LHCN-M2 (cell line): ENCODE measurements around the gene APOC1. TPM values are rescaled to one million over a fixed set of nuclear protein-coding genes. Genes with fewer than 3 reads are reported as not detected.
"Not testable (repeated sequence)": the region's sequence is repeated elsewhere in the genome, so short reads cannot be mapped to it uniquely, and the experiment has no call there.

ENCODE experiments used
- DNase-seq: peaks from one replicate; pipeline ENCODE4 v3.0.0-alpha.2; 2012; ENCODE audit warnings: low read depth
- total RNA-seq: library from RNA; depleted of rRNA; stranded (reverse); fragments of >200 nt; gene quantifications from 2 replicates; pipeline ENCODE4 v1.2.3, GENCODE V29; 2014

APOC1 gene
- total RNA-seq, 1 experiment from 2014 or later = 5.1 TPM

DNA sequence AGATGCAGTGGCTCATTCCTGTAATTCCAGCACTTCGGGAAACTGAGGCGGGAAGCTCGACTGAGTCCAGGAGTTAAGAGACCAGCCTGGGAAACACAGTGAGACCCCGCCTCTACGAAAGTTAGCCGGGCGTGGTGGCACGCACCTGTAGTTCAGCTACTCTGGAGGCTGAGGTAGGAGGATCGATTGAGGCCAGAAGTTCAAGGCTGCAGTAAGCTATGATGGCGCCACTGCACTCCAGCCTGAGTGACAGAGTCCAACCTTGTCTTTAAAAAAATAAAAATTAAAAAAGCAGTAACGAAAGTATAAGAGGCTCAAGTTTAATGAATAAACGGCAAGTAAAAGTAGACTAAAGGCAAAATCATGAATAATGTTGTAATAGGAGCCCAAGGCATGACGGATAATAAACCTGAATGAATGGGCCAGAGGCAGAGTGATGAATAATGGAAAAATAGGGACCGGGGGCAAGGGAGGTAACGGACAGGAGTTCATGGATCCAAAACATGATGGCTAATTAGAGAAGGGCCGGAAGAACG, 24.5 kb upstream of the APOC1 start:
- no peak for DNase-seq

DNA sequence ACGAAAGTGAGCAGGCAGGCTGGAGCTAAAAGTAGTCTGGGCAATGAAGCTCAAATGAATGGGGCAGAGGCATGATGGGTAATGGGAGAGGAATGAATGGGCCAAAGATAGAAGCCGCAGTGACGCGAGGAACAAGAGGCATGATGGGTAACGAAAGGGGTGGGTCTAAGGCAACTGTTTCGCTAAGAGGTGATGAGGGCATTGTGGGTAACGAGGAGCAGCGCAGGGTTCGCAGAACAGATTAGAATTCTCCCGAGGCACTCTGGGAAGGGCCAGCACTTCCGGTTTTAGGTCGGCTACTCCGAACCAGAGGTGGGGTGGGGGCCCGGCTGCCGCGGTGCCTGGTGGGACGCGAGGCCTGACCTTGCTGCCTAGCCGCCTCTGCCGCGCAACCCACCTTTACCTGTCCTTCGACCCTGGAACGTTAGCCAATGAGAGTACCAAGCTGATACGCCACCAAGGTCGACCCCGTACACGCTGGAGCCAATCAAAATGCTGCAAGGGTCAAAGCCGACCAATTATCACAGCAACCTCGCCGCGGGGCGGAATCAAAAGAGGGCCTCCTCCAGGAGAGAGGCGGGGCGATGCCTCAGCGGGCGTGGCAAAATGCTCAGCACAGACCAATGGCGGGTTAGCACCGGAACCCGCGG, 23.9 kb upstream of the APOC1 start:
- DNase-seq = peak; percentile 100

DNA sequence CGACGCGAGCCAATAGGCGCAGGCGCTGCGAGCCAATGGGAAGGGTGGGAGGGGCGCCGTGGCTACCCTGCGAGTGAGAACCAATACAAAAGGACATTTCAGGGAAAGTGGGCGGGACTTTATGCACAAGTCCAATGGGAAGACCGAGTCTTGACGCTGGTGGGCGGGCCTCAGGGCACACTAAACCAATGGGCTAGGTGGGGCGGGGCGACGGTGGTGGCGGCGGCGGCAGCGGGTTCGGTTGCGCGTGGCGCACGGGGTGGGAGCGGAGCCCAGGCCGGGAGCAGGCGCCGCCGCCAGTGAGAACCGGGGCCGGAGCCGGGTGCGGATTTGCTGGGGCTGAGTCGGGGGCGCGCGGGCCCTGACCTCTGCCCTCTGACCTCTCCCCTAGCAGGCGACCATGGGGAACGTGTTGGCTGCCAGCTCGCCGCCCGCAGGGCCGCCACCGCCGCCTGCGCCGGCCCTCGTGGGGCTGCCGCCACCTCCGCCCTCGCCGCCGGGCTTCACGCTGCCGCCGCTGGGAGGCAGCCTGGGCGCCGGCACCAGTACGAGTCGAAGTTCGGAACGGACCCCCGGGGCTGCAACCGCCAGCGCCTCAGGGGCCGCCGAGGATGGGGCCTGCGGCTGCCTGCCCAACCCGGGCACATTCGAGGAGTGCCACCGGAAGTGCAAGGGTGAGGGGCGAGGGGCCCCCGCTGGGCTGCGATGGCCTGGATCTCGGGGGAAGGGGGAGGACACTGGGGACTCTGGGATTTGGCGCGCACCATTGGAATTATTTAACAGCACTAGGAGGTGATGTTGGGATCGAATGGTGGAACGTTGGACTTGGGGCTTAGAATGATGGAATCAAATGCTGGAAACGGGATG, 23.2 kb upstream of the APOC1 start, which contains the start of gene TOMM40:
TSS of gene TOMM40 (plus strand) at position 239 of the 867 bp plus-strand sequence. CDS start at position 401, 162 bp downstream.
- DNase-seq = peak; percentile 100

DNA sequence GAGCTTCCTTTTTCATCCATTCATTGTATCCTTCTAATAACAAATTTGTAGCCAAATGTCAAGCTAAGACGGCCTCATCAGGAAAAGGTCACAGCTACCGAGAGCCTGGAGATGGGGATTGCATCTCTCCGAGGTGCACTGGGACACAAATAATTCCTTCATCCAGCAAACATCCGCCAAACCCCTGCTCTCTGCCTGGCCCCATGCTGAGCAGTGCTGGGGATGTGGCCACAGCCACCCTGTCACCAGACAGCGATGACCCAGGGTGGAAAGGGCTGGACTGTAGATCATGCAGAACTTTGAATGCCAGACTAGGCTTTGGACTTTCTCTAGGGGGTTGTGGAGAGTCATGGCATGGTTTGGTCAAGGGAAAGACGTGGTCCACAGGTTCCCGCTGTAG, 21.5 kb upstream of the APOC1 start:
- no peak for DNase-seq

DNA sequence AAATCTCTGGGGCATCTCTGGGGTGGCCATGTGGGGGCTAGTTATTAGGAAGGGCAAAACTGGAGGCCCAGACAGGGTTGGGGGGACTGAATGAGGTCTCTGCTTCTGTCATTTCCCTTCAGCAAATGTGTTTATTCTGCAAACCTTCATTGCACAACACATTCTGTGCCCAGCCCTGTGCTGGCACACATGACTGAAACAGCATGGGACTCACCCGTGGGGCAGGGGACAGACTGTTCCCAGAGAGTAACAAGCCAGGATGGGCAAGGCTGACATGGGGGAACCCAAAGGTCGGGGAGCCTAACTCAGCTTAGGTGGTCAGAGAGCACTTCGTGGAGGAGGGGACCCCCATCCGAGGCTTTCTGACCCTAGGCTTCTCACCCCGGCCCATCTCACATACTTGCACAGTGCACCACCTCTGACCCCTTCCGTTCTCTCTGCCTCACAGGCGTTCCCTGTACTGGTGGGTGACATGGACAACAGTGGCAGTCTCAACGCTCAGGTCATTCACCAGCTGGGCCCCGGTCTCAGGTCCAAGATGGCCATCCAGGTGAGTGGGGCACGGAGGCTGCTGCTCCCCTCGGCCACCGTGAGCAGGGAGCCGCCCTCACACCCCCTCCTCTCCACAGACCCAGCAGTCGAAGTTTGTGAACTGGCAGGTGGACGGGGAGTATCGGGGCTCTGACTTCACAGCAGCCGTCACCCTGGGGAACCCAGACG, 20.9 kb upstream of the APOC1 start:
- DNase-seq = no peak

DNA sequence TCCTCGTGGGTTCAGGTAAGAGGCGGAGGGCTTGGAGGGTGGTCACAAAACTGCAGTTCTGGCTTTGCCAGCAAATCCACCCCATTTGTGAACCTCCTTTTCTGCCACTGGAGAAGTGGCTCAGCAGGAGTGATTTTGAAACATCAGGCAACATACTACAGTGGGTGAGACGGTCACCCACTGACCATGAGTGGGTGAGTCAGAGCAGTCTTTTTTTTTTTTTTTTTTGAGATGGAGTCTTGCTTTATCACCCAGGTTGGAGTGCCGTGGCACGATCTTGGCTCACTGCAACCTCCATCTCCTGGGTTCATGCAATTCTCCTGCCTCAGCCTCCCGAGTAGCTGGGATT, 20.4 kb upstream of the APOC1 start:
- DNase-seq = no peak

DNA sequence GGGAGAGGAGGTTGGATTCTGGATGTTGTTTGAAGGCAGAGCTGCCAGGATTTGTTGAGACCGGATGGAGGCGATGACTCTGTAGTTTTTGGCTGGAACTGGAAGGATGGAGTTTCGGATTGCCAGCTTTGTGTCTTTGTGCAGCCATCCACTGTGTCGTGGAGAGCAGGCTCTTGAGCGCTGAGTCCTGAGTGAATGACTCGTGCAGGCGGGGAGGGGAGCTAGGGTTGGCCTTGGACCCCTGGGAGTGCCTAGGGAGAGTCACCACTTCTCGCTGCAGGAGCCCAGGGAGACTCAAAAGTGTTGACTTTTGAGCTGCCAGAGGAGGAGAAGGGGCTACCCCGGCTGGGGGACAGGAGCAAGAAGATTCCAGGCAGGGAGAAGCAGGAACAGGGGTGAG, 19.5 kb upstream of the APOC1 start:
- DNase-seq = no peak

DNA sequence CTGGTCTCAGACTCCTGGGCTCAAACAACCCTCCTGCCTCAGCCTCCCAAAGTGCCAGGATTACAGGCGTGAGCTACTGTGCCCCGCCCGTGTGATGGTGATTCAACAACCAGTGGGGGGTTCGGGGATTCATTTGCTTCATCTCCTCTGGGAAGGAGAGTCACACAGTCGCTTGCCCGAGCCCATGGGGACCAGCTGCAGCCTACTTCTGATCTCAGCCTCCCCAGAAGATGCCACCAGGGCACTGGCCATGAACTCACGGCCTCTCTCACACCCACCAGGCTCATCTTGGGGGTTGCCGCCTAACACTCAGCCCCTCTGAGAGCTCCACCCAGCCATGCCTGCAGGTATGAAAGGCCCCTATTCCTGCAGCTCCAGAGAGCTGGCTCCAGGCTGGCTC, 16.6 kb upstream of the APOC1 start:
- DNase-seq = no peak

DNA sequence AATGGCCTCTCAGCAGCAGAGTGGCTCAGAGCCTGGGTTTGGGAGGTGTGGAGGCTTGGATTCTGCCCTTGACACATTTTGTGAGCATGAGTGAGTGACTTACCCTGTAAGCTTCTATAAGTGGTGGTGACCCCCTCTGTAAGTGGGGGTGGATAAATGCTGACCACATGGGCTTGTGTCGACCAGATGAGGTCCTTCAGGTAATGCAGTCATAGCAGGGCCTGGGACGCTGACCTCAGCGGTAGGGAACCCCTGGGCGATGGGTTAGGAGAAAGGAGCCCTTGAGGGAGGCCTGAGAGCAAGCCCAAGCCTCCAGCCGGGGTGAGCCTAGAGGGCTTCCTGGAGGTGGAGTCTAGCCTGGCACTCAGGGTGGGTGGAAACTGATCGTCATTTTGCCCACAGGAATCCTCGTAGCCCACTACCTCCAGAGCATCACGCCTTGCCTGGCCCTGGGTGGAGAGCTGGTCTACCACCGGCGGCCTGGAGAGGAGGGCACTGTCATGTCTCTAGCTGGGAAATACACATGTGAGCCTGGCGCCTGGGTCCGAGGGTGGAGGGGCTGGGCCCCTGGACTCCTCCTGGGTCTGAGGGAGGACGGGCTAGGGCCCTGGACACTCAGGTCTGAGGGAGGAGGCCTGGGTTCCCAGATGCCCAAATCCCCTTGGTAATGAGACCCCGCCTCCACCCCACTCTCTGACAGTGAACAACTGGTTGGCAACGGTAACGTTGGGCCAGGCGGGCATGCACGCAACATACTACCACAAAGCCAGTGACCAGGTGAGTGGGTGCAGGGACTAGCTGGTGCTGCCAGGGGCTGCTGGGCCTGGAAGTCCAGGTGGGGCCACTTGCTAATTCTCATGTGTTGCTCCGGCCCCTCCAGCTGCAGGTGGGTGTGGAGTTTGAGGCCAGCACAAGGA, 13.8 kb upstream of the APOC1 start:
- DNase-seq = no peak

DNA sequence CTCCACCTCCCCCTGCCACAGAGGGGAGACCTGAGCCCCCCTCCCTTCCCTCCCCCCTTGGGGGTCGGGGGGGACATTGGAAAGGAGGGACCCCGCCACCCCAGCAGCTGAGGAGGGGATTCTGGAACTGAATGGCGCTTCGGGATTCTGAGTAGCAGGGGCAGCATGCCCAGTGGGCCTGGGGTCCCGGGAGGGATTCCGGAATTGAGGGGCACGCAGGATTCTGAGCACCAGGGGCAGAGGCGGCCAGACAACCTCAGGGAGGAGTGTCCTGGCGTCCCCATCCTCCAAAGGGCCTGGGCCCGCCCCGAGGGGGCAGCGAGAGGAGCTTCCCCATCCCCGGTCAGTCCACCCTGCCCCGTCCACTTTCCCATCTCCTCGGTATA, 11.2 kb upstream of the APOC1 start:
- DNase-seq = no peak

DNA sequence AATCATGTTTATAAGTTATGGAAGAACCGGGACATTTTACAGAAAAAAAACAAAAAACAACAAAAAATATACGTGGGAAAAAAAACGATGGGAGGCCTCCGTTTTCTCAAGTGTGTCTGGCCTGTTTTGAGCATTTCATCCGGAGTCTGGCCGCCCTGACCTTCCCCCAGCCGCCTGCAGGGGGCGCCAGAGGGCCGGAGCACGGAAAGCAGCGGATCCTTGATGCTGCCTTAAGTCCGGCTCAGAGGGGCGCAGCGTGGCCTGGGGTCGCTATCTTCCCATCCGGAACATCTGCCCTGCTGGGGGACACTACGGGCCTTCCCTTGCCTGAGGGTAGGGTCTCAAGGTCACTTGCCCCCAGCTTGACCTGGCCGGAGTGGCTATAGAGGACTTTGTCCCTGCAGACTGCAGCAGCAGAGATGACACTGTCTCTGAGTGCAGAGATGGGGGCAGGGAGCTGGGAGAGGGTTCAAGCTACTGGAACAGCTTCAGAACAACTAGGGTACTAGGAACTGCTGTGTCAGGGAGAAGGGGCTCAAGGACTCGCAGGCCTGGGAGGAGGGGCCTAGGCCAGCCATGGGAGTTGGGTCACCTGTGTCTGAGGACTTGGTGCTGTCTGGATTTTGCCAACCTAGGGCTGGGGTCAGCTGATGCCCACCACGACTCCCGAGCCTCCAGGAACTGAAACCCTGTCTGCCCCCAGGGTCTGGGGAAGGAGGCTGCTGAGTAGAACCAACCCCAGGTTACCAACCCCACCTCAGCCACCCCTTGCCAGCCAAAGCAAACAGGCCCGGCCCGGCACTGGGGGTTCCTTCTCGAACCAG, 10.6 kb upstream of the APOC1 start:
- peak; percentile 62 for DNase-seq

DNA sequence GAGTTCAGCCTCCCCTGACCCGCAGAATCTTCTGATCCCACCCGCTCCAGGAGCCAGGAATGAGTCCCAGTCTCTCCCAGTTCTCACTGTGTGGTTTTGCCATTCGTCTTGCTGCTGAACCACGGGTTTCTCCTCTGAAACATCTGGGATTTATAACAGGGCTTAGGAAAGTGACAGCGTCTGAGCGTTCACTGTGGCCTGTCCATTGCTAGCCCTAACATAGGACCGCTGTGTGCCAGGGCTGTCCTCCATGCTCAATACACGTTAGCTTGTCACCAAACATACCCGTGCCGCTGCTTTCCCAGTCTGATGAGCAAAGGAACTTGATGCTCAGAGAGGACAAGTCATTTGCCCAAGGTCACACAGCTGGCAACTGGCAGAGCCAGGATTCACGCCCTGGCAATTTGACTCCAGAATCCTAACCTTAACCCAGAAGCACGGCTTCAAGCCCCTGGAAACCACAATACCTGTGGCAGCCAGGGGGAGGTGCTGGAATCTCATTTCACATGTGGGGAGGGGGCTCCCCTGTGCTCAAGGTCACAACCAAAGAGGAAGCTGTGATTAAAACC, 9.9 kb upstream of the APOC1 start:
- no peak for DNase-seq

DNA sequence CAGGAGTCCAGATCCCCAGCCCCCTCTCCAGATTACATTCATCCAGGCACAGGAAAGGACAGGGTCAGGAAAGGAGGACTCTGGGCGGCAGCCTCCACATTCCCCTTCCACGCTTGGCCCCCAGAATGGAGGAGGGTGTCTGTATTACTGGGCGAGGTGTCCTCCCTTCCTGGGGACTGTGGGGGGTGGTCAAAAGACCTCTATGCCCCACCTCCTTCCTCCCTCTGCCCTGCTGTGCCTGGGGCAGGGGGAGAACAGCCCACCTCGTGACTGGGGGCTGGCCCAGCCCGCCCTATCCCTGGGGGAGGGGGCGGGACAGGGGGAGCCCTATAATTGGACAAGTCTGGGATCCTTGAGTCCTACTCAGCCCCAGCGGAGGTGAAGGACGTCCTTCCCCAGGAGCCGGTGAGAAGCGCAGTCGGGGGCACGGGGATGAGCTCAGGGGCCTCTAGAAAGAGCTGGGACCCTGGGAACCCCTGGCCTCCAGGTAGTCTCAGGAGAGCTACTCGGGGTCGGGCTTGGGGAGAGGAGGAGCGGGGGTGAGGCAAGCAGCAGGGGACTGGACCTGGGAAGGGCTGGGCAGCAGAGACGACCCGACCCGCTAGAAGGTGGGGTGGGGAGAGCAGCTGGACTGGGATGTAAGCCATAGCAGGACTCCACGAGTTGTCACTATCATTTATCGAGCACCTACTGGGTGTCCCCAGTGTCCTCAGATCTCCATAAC, 8.8 kb upstream of the APOC1 start, which contains the start of gene APOE:
TSS of gene APOE (plus strand) at position 360 of the 724 bp plus-strand sequence. CDS start 829 bp downstream, outside the sequence.
- no peak for DNase-seq

DNA sequence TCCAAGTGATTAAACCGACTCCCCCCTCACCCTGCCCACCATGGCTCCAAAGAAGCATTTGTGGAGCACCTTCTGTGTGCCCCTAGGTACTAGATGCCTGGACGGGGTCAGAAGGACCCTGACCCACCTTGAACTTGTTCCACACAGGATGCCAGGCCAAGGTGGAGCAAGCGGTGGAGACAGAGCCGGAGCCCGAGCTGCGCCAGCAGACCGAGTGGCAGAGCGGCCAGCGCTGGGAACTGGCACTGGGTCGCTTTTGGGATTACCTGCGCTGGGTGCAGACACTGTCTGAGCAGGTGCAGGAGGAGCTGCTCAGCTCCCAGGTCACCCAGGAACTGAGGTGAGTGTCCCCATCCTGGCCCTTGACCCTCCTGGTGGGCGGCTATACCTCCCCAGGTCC, 6.8 kb upstream of the APOC1 start:
- DNase-seq = no peak

DNA sequence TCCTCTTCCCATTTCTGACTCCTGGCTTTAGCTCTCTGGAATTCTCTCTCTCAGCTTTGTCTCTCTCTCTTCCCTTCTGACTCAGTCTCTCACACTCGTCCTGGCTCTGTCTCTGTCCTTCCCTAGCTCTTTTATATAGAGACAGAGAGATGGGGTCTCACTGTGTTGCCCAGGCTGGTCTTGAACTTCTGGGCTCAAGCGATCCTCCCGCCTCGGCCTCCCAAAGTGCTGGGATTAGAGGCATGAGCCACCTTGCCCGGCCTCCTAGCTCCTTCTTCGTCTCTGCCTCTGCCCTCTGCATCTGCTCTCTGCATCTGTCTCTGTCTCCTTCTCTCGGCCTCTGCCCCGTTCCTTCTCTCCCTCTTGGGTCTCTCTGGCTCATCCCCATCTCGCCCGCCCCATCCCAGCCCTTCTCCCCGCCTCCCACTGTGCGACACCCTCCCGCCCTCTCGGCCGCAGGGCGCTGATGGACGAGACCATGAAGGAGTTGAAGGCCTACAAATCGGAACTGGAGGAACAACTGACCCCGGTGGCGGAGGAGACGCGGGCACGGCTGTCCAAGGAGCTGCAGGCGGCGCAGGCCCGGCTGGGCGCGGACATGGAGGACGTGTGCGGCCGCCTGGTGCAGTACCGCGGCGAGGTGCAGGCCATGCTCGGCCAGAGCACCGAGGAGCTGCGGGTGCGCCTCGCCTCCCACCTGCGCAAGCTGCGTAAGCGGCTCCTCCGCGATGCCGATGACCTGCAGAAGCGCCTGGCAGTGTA, 6.2 kb upstream of the APOC1 start:
- no peak for DNase-seq

DNA sequence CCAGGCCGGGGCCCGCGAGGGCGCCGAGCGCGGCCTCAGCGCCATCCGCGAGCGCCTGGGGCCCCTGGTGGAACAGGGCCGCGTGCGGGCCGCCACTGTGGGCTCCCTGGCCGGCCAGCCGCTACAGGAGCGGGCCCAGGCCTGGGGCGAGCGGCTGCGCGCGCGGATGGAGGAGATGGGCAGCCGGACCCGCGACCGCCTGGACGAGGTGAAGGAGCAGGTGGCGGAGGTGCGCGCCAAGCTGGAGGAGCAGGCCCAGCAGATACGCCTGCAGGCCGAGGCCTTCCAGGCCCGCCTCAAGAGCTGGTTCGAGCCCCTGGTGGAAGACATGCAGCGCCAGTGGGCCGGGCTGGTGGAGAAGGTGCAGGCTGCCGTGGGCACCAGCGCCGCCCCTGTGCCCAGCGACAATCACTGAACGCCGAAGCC, 5.6 kb upstream of the APOC1 start:
- DNase-seq = no peak

DNA sequence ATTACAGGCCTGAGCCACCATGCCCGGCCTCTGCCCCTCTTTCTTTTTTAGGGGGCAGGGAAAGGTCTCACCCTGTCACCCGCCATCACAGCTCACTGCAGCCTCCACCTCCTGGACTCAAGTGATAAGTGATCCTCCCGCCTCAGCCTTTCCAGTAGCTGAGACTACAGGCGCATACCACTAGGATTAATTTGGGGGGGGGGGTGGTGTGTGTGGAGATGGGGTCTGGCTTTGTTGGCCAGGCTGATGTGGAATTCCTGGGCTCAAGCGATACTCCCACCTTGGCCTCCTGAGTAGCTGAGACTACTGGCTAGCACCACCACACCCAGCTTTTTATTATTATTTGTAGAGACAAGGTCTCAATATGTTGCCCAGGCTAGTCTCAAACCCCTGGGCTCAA, 4.6 kb upstream of the APOC1 start:
- no peak for DNase-seq

DNA sequence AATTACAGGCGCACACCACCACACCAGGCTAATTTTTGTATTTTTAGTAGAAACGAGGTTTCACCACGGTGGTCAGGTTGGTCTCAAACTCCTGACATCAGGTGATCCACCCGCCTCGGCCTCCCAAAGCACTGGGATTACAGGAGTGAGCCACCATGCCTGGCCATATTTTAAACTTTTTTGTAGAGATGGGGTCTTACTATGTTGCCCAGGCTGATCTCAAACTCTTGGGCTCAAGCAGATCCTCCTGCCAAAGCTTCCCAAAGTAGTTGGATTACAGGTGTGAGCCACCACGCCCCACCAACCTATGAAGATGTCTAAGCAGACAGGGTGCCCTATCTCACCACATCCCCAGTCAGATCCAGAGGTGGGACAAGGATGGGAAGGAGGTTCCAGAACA, 2.5 kb upstream of the APOC1 start:
- DNase-seq = not testable (repeated sequence)
